Measurements from ENCODE around the gene MRPS18A. TPM values are rescaled to one million over a fixed set of nuclear protein-coding genes. Genes with fewer than 3 reads are reported as not detected.
A peak's percentile ranks its signal among the peaks of the same experiment; 100 is the strongest.

Gene MRPS18A
- total RNA-seq, 1 donor from 2014 or later: 57.0 TPM

DNA sequence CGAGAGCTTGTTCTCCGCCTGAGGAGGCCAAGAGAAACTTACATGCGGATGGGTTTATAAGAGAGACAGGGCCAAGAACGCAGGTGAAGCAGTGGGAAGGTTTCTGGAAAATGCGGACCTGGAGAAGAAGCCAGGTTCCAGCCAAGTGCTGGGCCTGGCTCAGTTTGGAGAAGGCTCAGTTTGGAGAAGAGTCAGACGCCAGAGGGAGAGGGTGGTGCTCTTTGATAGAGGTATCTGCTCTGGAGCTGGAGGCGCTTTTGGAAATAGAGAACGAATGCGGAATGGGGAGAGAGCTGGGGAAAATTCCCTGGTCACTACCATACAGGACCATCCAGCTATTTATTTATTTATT, 42.0 kb downstream of the MRPS18A start:
- H3K36me3 Mint-ChIP-seq (ENCODE audit: low read depth): peaks cover 13% of the 10 kb centered on the region
- TF ChIP-seq, protein P1, sequence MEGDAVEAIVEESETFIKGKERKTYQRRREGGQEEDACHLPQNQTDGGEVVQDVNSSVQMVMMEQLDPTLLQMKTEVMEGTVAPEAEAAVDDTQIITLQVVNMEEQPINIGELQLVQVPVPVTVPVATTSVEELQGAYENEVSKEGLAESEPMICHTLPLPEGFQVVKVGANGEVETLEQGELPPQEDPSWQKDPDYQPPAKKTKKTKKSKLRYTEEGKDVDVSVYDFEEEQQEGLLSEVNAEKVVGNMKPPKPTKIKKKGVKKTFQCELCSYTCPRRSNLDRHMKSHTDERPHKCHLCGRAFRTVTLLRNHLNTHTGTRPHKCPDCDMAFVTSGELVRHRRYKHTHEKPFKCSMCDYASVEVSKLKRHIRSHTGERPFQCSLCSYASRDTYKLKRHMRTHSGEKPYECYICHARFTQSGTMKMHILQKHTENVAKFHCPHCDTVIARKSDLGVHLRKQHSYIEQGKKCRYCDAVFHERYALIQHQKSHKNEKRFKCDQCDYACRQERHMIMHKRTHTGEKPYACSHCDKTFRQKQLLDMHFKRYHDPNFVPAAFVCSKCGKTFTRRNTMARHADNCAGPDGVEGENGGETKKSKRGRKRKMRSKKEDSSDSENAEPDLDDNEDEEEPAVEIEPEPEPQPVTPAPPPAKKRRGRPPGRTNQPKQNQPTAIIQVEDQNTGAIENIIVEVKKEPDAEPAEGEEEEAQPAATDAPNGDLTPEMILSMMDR (IDR thresholded peaks at IDR 0.05): no peak
- H3K27me3 Mint-ChIP-seq: no peaks in the 10 kb centered on the region
- ChIA-PET CTCF (interaction anchor here (1.0 to 1.7 kb wide), 3 partner anchors 16 to 123 kb away, joined by 3 to 5 read pairs (median 4); partner anchors contain the start of gene GTPBP2), POLR2A (interaction anchor here (1.0 to 2.6 kb wide), 4 partner anchors 10 to 128 kb away, joined by 3 to 10 read pairs (median 6); partner anchors contain the start of genes GTPBP2 and MAD2L1BP)
- peak; percentile 7 for ATAC-seq (ENCODE audit: low read depth)
- DNase-seq: no peak
- no peaks in the 10 kb centered on the region for H3K9me3 Mint-ChIP-seq
- intact Hi-C loops (cut with micrococcal nuclease): loop anchor here (1.0 to 2.0 kb wide), 3 partner anchors 9 to 37 kb away; partner anchors contain the start of gene GTPBP2
- peak overlapping the region; percentile 16 for H3K27ac Mint-ChIP-seq
- H3K4me1 Mint-ChIP-seq: peaks cover 11% of the 10 kb centered on the region
- H3K4me3 Mint-ChIP-seq: peak overlapping the region; percentile 87

DNA sequence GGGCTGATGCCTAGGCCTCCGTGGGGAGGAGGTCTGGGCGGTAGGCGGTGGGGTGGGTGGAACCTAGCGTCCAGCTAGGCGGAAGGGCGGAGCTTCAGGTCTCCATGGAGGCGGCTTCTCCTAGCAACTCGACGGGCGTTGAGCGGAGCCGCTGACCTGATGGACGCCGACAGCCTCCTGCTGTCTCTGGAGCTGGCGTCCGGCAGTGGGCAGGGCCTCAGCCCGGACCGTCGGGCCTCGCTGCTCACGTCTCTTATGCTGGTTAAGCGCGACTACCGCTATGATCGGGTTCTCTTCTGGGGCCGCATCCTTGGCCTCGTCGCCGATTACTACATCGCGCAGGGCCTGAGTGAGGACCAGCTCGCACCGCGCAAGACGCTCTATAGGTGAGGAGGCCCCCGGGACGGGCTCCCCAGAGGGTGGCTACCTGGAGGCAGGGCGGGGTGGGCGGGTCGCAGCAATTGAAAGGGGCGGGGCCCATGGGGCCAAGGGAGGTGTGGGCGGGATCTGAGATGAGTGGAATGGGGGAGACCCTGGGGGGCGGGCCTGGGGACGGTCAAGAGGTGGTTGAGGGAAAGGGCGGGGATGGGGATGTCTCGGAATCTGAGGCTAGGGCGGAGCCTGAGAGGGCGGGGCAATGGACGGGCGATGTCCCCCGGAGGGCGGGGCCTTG, 42.5 kb downstream of the MRPS18A start, which contains the start of gene RSPH9:
TSS of gene RSPH9 (plus strand) at position 97 of the 673 bp plus-strand sequence. CDS start at position 160, 63 bp downstream.
- ChIA-PET CTCF (interaction anchor here (1.0 to 1.7 kb wide), 5 partner anchors 16 to 622 kb away, joined by 3 to 5 read pairs (median 4); partner anchors contain the start of gene GTPBP2), POLR2A (interaction anchor here (0.6 to 2.6 kb wide), 5 partner anchors 9 to 128 kb away, joined by 3 to 10 read pairs (median 6); partner anchors contain the start of genes GTPBP2 and MAD2L1BP)
- ATAC-seq (ENCODE audit: low read depth): peak; percentile 92
- H3K36me3 Mint-ChIP-seq (ENCODE audit: low read depth): peaks cover 18% of the 10 kb centered on the region
- H3K27ac Mint-ChIP-seq: peak within 1 kb of the TSS; percentile 24
- peaks cover 11% of the 10 kb centered on the region for H3K4me1 Mint-ChIP-seq
- TF ChIP-seq, protein P1 (IDR thresholded peaks at IDR 0.05): no peak
- H3K9me3 Mint-ChIP-seq: no peaks in the 10 kb centered on the region
- intact Hi-C loops (cut with micrococcal nuclease): loop anchor here (1.0 to 2.0 kb wide), 3 partner anchors 9 to 36 kb away; partner anchors contain the start of gene GTPBP2
- DNase-seq: peak; percentile 72
- H3K4me3 Mint-ChIP-seq: peak within 1 kb of the TSS; percentile 87
- H3K27me3 Mint-ChIP-seq: no peaks in the 10 kb centered on the region

- H3K27me3 Mint-ChIP-seq: no peaks in the 10 kb centered on the region
- no peak for DNase-seq
- no peaks in the 10 kb centered on the region for H3K9me3 Mint-ChIP-seq
- peaks cover 49% of the 10 kb centered on the region for H3K36me3 Mint-ChIP-seq (ENCODE audit: low read depth)
- POLR2A ChIA-PET: interaction anchor here (1.0 to 2.0 kb wide), 2 partner anchors 10 to 11 kb away, joined by 3 to 13 read pairs; partner anchors contain the start of gene GTPBP2
- CTCF ChIA-PET: no interaction called here
- ATAC-seq (ENCODE audit: low read depth): no peak
- no peak overlapping the region for H3K4me3 Mint-ChIP-seq
- TF ChIP-seq, protein P1 (IDR thresholded peaks at IDR 0.05): no peak
- intact Hi-C loops (cut with micrococcal nuclease): no loop called here
- H3K4me1 Mint-ChIP-seq: peaks cover 40% of the 10 kb centered on the region
- no peak overlapping the region for H3K27ac Mint-ChIP-seq
These were observed 47.4 kb downstream of the MRPS18A start for GRCh38 chr6:43639984-43640800.

GRCh38 chr6:43636308-43636659, 51.3 kb downstream of the MRPS18A start:
- H3K4me1 Mint-ChIP-seq: peaks cover 44% of the 10 kb centered on the region
- POLR2A ChIA-PET: interaction anchor here (0.7 to 2.1 kb wide), 6 partner anchors 9 to 611 kb away, joined by 3 to 12 read pairs (median 4); partner anchors contain the start of genes HSP90AB1, KLC4, MRPL2 and RSPH9
- CTCF ChIA-PET: interaction anchor here (0.8 kb wide), 1 partner anchor 79 kb away, joined by 4 read pairs; no protein-coding TSS in a partner anchor

More at GRCh38 chr6:43636308-43636659, 51.3 kb downstream of the MRPS18A start:
- DNase-seq (no peak), ATAC-seq (ENCODE audit: low read depth) (peak; percentile 5)
- TF ChIP-seq, protein P1 (IDR thresholded peaks at IDR 0.05): no peak
- Mint-ChIP-seq H3K27me3 (no peaks in the 10 kb centered on the region), H3K4me3 (peak overlapping the region; percentile 98), H3K36me3 (ENCODE audit: low read depth) (peaks cover 40% of the 10 kb centered on the region), H3K27ac (peak overlapping the region; percentile 96), H3K9me3 (no peaks in the 10 kb centered on the region)
- intact Hi-C loops (cut with micrococcal nuclease): loop anchor here (1.0 kb wide), 1 partner anchor 9 kb away; the partner anchor contains the start of gene RSPH9

Measured in activated B cell treated with CpG ODN at 0.5 μM for 24 hours (primary cell).